HUES6 (cell line): Measurements from ENCODE around the gene SETD3.
A peak's percentile ranks its signal among the peaks of the same experiment; 100 is the strongest.

Experiments
- H3K27ac ChIP-seq: 2 replicates; pipeline ENCODE4 v1.7.0; 2013; ENCODE audit warnings: low read depth, mild to moderate bottlenecking, low read length, inconsistent platforms
- H3K27me3 ChIP-seq: 2 replicates; pipeline ENCODE4 v1.6.1; 2013; ENCODE audit warnings: low read length; ENCODE audit not compliant: control insufficient read depth, insufficient read depth
- H3K36me3 ChIP-seq: 2 replicates; pipeline ENCODE4 v1.6.1; 2013; ENCODE audit warnings: low read length; ENCODE audit not compliant: control insufficient read depth, insufficient read depth
- H3K4me1 ChIP-seq: 2 replicates; pipeline ENCODE4 v1.6.1; 2013; ENCODE audit warnings: low read length; ENCODE audit not compliant: control insufficient read depth, insufficient read depth
- H3K4me3 ChIP-seq: 2 replicates; pipeline ENCODE4 v1.5.1; 2013; ENCODE audit warnings: low read depth, low read length
- H3K9ac ChIP-seq: one replicate; pipeline ENCODE4 v1.6.1; 2013; ENCODE audit warnings: mild to moderate bottlenecking, low read length
- H3K9me3 ChIP-seq: 2 replicates; pipeline ENCODE4 v1.6.1; 2013; ENCODE audit warnings: low read depth, low read length; ENCODE audit not compliant: control insufficient read depth, insufficient read depth

The SETD3 gene

DNA sequence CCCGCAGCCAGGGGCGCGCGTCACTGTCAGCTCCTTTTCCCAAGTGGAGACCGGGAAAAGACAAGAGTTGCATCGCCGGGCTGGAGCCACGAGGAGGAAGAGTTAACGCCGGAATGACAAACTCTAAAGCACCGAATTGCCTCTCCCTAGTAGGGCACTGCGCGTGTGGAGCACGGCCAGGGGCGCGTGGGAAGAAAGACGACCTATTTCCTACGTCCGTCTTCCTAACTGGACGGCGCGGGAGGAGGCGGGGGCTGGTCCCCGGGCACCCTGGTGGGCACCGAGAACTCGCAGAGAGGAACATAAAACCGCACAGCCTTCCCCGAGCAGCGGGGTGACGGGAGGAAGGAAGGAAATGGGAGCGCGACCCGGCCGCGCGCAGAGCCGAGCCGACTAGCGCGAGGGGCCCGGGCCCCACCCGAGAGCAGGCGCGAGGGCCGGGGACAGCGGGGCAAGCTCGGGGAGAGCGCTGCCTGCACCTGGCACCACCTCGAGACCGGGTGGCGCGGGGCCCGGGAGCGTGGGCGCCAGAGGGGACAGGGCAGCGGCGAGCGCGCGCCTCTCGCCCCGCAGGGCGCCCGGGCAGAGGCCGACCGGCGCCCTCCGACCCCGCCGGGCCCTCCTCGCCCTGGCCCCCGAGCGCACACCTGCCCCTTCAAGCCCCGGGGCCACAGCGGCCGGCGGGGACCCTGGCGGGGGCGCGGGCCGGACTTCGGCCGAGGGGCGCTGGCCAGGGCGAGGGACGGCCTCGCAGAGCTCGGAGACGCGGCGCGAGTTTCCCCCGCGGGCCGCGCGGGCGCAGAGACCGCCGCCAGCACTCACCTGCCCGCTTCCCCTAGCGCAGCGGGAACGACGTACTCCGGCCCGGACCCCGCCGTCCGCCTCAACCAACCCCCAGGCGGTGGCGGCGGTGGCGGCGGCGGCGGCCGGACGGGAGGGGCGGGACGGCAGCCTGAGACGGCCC lies at the start of gene SETD3:
Gene SETD3, minus strand, starts transcription at position 954 of the 964 bp plus-strand sequence. CDS start 15,054 bp downstream, outside the sequence.
- Histone ChIP-seq H3K9ac (peak within 1 kb of the TSS; percentile 91), H3K27ac (peak within 1 kb of the TSS; percentile 86; the same call in 1 of the 2 replicates), H3K9me3 (no peaks in the 10 kb centered on the region), H3K4me3 (peak within 1 kb of the TSS; percentile 98), H3K36me3 (no peaks in the 10 kb centered on the region), H3K27me3 (no peaks in the 10 kb centered on the region), H3K4me1 (peaks cover 23% of the 10 kb centered on the region)

DNA sequence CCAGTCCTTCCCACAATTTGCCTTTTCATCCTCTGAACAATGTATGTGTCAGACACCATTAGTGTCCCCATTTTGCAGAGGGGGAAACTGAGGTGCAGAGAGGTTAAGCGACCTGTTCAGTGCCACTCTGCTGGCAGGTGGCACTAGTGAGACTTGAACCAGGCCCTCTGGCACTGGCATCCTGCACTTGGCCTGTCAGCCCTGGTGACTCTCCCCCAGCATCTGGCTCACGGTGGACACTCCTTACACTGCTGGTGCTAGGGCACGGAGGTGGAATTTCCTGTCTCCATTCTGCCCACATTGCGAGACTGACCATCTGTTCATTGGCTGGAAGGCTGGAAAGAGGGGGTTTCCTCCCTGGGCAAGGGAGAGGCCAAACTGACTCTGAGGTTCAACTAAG lies 49.2 kb upstream of the SETD3 start:
- Histone ChIP-seq H3K4me1 (peaks cover 50% of the 10 kb centered on the region), H3K36me3 (no peaks in the 10 kb centered on the region), H3K9me3 (no peaks in the 10 kb centered on the region), H3K9ac (no peak overlapping the region), H3K27me3 (no peaks in the 10 kb centered on the region), H3K27ac (no peak overlapping the region), H3K4me3 (no peak overlapping the region)

DNA sequence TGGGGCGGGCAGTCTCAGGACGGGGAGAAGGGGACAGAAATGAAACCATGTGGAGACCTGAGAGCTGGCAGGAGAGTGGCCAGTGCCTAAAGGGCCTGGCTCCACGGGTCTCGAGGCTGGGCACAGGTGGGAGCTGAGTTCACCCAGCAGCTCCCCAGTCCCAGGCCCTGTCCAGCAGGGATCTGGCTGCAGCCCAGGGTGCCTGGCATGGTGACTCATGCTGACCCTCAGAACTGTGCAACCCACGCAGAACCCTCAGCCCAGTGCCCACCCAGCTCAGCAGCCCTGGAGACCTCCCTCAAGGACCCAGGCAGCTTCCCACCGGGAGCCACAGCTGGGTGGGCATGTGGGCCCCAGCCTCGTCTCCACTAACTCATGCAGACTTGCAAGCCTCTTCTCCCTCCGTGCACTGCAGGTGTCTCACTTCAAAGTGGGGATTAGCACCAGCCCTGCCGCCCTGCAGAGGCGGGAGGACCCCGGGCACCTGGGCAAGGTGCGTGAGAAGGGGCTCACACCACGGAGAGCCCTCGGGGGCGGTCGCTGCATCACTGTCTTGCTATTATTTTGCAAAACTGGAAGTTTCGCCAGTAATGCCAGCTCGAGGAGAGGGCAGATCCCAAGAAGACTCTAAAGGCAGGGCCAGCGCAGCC lies 46.9 kb upstream of the SETD3 start:
- H3K9ac ChIP-seq, result no peak overlapping the region
- no peaks in the 10 kb centered on the region for H3K27me3 ChIP-seq
- no peaks in the 10 kb centered on the region for H3K36me3 ChIP-seq
- peaks cover 66% of the 10 kb centered on the region for H3K4me1 ChIP-seq
- no peak overlapping the region for H3K27ac ChIP-seq
- no peak overlapping the region for H3K4me3 ChIP-seq
- no peaks in the 10 kb centered on the region for H3K9me3 ChIP-seq

DNA sequence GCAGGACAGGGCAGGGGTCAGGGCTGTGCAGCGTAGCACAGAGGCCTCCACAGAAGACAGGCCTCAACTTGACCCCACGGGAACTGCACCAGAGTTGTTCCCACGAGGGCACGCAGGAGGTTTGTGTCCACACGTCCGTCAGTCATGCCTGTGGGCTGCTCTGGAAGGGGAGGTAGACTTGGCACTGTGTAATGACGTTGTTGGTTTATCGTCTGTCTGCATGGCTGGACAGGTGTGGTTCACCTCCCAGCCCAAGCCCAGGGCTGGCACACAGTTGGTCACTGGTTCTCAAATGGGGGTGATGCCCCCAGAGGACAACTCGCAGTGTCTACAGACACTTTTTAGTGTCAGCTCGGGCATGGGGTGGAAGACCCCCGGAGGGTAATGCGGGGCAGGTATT lies 46.4 kb upstream of the SETD3 start:
- Histone ChIP-seq H3K27ac (no peak overlapping the region), H3K4me3 (no peak overlapping the region), H3K9ac (no peak overlapping the region), H3K9me3 (no peaks in the 10 kb centered on the region), H3K36me3 (no peaks in the 10 kb centered on the region), H3K4me1 (peaks cover 71% of the 10 kb centered on the region), H3K27me3 (no peaks in the 10 kb centered on the region)

DNA sequence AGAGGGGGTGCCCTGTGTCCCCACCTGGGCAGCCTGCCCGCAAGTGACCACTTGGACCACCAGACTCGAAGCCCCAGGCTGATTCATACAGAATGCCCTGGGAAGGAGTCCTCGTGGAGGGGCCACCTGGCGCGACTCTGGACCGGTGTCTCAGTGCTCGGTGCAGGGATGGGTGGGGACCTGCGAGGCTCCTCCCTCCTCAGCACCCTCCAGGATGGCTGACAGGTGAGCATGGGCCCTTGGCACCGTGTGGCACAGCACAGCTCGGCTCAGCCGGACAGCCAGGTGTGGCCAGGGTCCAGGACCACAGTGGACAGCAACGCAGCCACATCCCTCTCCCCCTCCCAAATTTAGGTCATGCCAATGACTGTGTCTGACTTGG lies 45.0 kb upstream of the SETD3 start:
- Histone ChIP-seq H3K27me3 (no peaks in the 10 kb centered on the region), H3K9me3 (no peaks in the 10 kb centered on the region), H3K36me3 (no peaks in the 10 kb centered on the region), H3K27ac (no peak overlapping the region), H3K9ac (no peak overlapping the region), H3K4me1 (peaks cover 73% of the 10 kb centered on the region), H3K4me3 (no peak overlapping the region)

GRCh38 chr14:99524804-99525698 lies 44.4 kb upstream of the SETD3 start:
- H3K9me3 ChIP-seq, result no peaks in the 10 kb centered on the region
- H3K27ac ChIP-seq, result no peak overlapping the region
- no peak overlapping the region for H3K4me3 ChIP-seq
- no peaks in the 10 kb centered on the region for H3K36me3 ChIP-seq
- H3K27me3 ChIP-seq, result no peaks in the 10 kb centered on the region
- H3K9ac ChIP-seq, result no peak overlapping the region
- H3K4me1 ChIP-seq, result peaks cover 68% of the 10 kb centered on the region

- no peaks in the 10 kb centered on the region for H3K27me3 ChIP-seq
- peak overlapping the region; percentile 18 for H3K9ac ChIP-seq
- H3K4me1 ChIP-seq, result peaks cover 65% of the 10 kb centered on the region
- no peak overlapping the region for H3K27ac ChIP-seq
- H3K9me3 ChIP-seq, result no peaks in the 10 kb centered on the region
- H3K36me3 ChIP-seq, result no peaks in the 10 kb centered on the region
- H3K4me3 ChIP-seq, result no peak overlapping the region
Measured at GRCh38 chr14:99524091-99524661, 43.5 kb upstream of the SETD3 start.

- peak overlapping the region; percentile 93; the same call in 1 of the 2 replicates for H3K27ac ChIP-seq
- H3K27me3 ChIP-seq, result no peaks in the 10 kb centered on the region
- H3K4me3 ChIP-seq, result no peak overlapping the region
- H3K9ac ChIP-seq, result peak overlapping the region; percentile 66
- H3K36me3 ChIP-seq, result no peaks in the 10 kb centered on the region
- H3K4me1 ChIP-seq, result peaks cover 65% of the 10 kb centered on the region
- no peaks in the 10 kb centered on the region for H3K9me3 ChIP-seq
Measured at GRCh38 chr14:99523704-99524055, 43.0 kb upstream of the SETD3 start.

GRCh38 chr14:99522934-99523703 lies 42.5 kb upstream of the SETD3 start:
- peaks cover 64% of the 10 kb centered on the region for H3K4me1 ChIP-seq
- H3K4me3 ChIP-seq, result peak overlapping the region; percentile 22; the same call in 1 of the 2 replicates
- no peaks in the 10 kb centered on the region for H3K9me3 ChIP-seq
- H3K9ac ChIP-seq, result peak overlapping the region; percentile 66
- H3K36me3 ChIP-seq, result no peaks in the 10 kb centered on the region
- no peaks in the 10 kb centered on the region for H3K27me3 ChIP-seq
- H3K27ac ChIP-seq, result peak overlapping the region; percentile 93

GRCh38 chr14:99522457-99522891 lies 41.8 kb upstream of the SETD3 start:
- no peaks in the 10 kb centered on the region for H3K36me3 ChIP-seq
- H3K27me3 ChIP-seq, result no peaks in the 10 kb centered on the region
- H3K9me3 ChIP-seq, result no peaks in the 10 kb centered on the region
- H3K4me1 ChIP-seq, result peaks cover 58% of the 10 kb centered on the region
- H3K9ac ChIP-seq, result peak overlapping the region; percentile 62
- H3K4me3 ChIP-seq, result peak overlapping the region; percentile 22; the same call in 1 of the 2 replicates
- H3K27ac ChIP-seq, result peak overlapping the region; percentile 93; the same call in 1 of the 2 replicates
